Mesendoderm (in vitro differentiated cells): ENCODE data around the gene ARHGAP22.

Experiments used
- DNase-seq: peaks from one replicate; pipeline ENCODE4 v3.0.0; 2013
- H2AK5ac ChIP-seq: 2 replicates; pipeline ENCODE4 v1.6.1; 2013; ENCODE audit warnings: low read length, inconsistent platforms
- H2BK120ac ChIP-seq: 2 replicates; pipeline ENCODE4 v1.6.1; 2013; ENCODE audit warnings: low read depth, mild to moderate bottlenecking, low read length, moderate library complexity, mixed read lengths
- H2BK15ac ChIP-seq: replicated peaks from 2 replicates; pipeline ENCODE4 v1.6.1; 2013; ENCODE audit warnings: low read depth, mild to moderate bottlenecking, moderate library complexity
- H2BK5ac ChIP-seq: 2 replicates; pipeline ENCODE4 v1.6.1; 2013; ENCODE audit warnings: low read length, inconsistent platforms
- H3K18ac ChIP-seq: 2 replicates; pipeline ENCODE4 v1.6.1; 2013; ENCODE audit warnings: mild to moderate bottlenecking, low read length, mixed read lengths
- H3K23ac ChIP-seq: one replicate; pipeline ENCODE4 v1.6.1; 2013; ENCODE audit warnings: low read length
- H3K27ac ChIP-seq: 2 replicates; pipeline ENCODE4 v1.5.1; 2013; ENCODE audit warnings: low read depth, mild to moderate bottlenecking, inconsistent platforms, low read length, moderate library complexity
- H3K27me3 ChIP-seq: 2 replicates; pipeline ENCODE4 v1.6.1; 2013; ENCODE audit warnings: low read length, control low read depth, mild to moderate bottlenecking, inconsistent platforms; ENCODE audit not compliant: insufficient read depth, poor library complexity
- H3K36me3 ChIP-seq: 2 replicates; pipeline ENCODE4 v1.6.1; 2013; ENCODE audit warnings: low read length, inconsistent platforms; ENCODE audit not compliant: control insufficient read depth, insufficient read depth
- H3K4ac ChIP-seq: one replicate; pipeline ENCODE4 v1.6.1; 2013; ENCODE audit warnings: low read depth, mild to moderate bottlenecking, low read length, moderate library complexity
- H3K4me1 ChIP-seq: 2 replicates; pipeline ENCODE4 v1.6.1; 2013; ENCODE audit warnings: low read depth, low read length, inconsistent platforms; ENCODE audit not compliant: control insufficient read depth
- H3K4me2 ChIP-seq: 2 replicates; pipeline ENCODE4 v1.6.1; 2013; ENCODE audit warnings: low read length
- H3K4me3 ChIP-seq: 2 replicates; pipeline ENCODE4 v1.5.1; 2013; ENCODE audit warnings: mild to moderate bottlenecking, low read length
- H3K56ac ChIP-seq: one replicate; pipeline ENCODE4 v1.6.1; 2013; ENCODE audit warnings: low read length
- H3K79me1 ChIP-seq: 2 replicates; pipeline ENCODE4 v1.6.1; 2013; ENCODE audit warnings: low read length, inconsistent platforms
- H3K79me2 ChIP-seq: 2 replicates; pipeline ENCODE4 v1.6.1; 2013; ENCODE audit warnings: mild to moderate bottlenecking, low read length; ENCODE audit not compliant: control insufficient read depth, insufficient read depth
- H3K9ac ChIP-seq: 2 replicates; pipeline ENCODE4 v1.6.1; 2013; ENCODE audit warnings: low read length, inconsistent platforms
- H4K5ac ChIP-seq: one replicate; pipeline ENCODE4 v1.6.1; 2013; ENCODE audit warnings: low read length
- H4K8ac ChIP-seq: one replicate; pipeline ENCODE4 v1.6.1; 2013; ENCODE audit warnings: low read depth, mild to moderate bottlenecking, control low read depth, low read length, moderate library complexity
- WGBS: extraction: QIAGEN DNeasy Blood & Tissue Kit; methylation state at CpG from one replicate; pipeline ENCODE4 v1.1.7; 2013; ENCODE audit warnings: low lambda C conversion rate, missing lambda C conversion rate; ENCODE audit not compliant: insufficient coverage; ENCODE audit errors: extremely low coverage; 5-methylcytosine and 5-hydroxymethylcytosine counted together

The ARHGAP22 gene

DNA sequence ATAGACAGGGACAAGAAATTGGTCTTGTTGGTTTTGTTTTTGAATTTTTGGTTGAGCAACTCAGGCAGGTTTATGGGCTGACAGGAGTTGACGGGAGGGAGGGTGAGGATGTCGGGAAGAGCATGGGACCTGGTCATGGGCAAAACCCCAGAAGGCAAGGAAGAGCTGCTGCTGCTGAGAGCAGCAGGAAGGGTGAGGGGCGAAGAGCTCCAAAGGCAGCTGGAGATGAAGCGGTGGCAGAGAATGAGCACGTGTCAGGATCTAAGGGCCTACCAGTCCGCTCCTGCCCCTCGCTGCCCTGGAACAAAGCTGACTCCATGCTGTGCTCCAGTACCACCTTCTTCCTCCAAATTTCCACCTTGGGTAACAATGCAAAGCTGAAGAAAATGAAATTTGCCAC is 84.3 kb downstream of the ARHGAP22 start:
- H3K4me1 ChIP-seq, result no peaks in the 10 kb centered on the region
- no peak overlapping the region for H3K4ac ChIP-seq
- no peak overlapping the region for H3K18ac ChIP-seq

DNA sequence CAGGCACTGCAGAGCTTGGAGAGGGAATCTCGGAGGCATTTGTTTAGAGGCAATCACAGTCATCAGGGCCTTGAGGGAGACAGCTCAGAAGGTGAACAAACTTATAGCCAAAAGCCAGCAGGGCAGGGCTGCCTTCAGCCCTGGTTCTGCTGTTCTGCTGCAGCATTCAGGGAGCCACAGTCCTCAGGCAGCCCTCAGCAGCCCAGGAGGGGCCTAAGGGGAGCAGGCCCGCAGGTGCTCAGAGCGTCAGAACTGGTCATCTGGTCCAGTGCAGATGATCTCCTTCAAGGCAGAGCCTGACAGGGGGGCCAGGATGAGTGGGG is 84.7 kb downstream of the ARHGAP22 start:
- no peak overlapping the region for H2BK5ac ChIP-seq
- no peaks in the 10 kb centered on the region for H3K79me1 ChIP-seq
- H3K79me2 ChIP-seq, result no peaks in the 10 kb centered on the region
- no peak overlapping the region for H3K56ac ChIP-seq
- H3K4me3 ChIP-seq, result no peak overlapping the region
- no peak overlapping the region for H3K4me2 ChIP-seq
- no peak for DNase-seq
- H2BK120ac ChIP-seq, result no peak overlapping the region
- no peak overlapping the region for H3K4ac ChIP-seq
- no peak overlapping the region for H3K18ac ChIP-seq
- no peaks in the 10 kb centered on the region for H3K4me1 ChIP-seq
- no peak overlapping the region for H3K27ac ChIP-seq
- no peak overlapping the region for H4K5ac ChIP-seq
- no peaks in the 10 kb centered on the region for H3K27me3 ChIP-seq
- H3K36me3 ChIP-seq, result no peaks in the 10 kb centered on the region
- no CpG with 5 or more reads among the region's 3 CpGs for WGBS
- no peak overlapping the region for H3K23ac ChIP-seq
- H4K8ac ChIP-seq, result no peak overlapping the region
- no peak overlapping the region for H2AK5ac ChIP-seq
- H3K9ac ChIP-seq, result no peak overlapping the region
- no peak overlapping the region for H2BK15ac ChIP-seq

More for the DNA sequence above, 84.3 kb downstream of the ARHGAP22 start:
- Histone ChIP-seq H3K56ac (no peak overlapping the region), H2BK120ac (no peak overlapping the region), H2BK5ac (no peak overlapping the region), H3K36me3 (no peaks in the 10 kb centered on the region), H2BK15ac (no peak overlapping the region), H4K8ac (no peak overlapping the region), H3K9ac (no peak overlapping the region), H3K23ac (no peak overlapping the region), H4K5ac (no peak overlapping the region), H3K4me3 (no peak overlapping the region), H2AK5ac (no peak overlapping the region), H3K27me3 (no peaks in the 10 kb centered on the region), H3K79me1 (no peaks in the 10 kb centered on the region), H3K79me2 (no peaks in the 10 kb centered on the region), H3K27ac (no peak overlapping the region), H3K4me2 (no peak overlapping the region)
- WGBS, result no CpG with 5 or more reads among the region's 7 CpGs
- DNase-seq, result no peak

DNA sequence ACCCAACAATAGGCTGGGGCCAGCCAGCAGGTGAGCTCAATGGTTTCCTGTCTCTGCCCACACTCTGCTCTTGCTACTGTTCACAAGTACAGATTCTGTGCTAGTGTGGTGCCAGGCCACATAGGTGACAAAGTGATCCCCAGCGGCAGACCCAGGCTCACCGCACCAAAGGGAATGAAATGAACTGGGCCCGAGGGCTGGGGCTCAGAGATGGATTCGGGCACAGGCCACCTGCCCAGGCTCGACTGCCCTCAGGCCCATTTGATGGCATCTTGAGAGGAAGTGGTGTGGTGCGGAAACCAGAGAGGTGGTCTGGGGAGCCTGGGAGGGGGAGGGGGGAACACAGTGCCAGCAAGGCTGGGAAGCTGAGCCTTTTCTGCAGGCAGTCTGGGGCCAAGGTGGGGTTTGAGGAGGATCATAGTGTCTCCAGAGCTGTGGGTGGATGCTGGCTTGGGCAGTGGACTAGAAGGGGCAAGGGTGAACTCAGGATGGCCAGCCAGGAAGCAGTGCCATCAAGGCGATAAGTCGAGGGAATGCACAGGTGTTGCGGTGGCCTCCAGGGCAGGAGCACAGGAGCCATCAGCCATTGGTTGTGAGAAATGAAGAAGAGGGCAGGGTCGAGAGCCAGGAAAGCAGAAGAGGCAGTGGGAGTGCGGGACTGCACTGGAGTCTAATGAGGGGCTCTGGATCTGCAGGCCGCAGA is 85.2 kb downstream of the ARHGAP22 start:
- no peak overlapping the region for H3K9ac ChIP-seq
- no peaks in the 10 kb centered on the region for H3K27me3 ChIP-seq
- no peak overlapping the region for H4K8ac ChIP-seq
- no peak overlapping the region for H2BK15ac ChIP-seq
- no peak overlapping the region for H4K5ac ChIP-seq
- H3K36me3 ChIP-seq, result no peaks in the 10 kb centered on the region
- no peak overlapping the region for H2AK5ac ChIP-seq
- no peak overlapping the region for H2BK5ac ChIP-seq
- no peaks in the 10 kb centered on the region for H3K79me2 ChIP-seq
- no peak overlapping the region for H2BK120ac ChIP-seq
- H3K27ac ChIP-seq, result no peak overlapping the region
- no CpG with 5 or more reads among the region's 12 CpGs for WGBS
- H3K18ac ChIP-seq, result no peak overlapping the region
- H3K4me3 ChIP-seq, result no peak overlapping the region
- no peaks in the 10 kb centered on the region for H3K4me1 ChIP-seq
- H3K79me1 ChIP-seq, result no peaks in the 10 kb centered on the region
- H3K4me2 ChIP-seq, result no peak overlapping the region
- no peak overlapping the region for H3K56ac ChIP-seq
- no peak for DNase-seq
- H3K23ac ChIP-seq, result no peak overlapping the region
- no peak overlapping the region for H3K4ac ChIP-seq

DNA sequence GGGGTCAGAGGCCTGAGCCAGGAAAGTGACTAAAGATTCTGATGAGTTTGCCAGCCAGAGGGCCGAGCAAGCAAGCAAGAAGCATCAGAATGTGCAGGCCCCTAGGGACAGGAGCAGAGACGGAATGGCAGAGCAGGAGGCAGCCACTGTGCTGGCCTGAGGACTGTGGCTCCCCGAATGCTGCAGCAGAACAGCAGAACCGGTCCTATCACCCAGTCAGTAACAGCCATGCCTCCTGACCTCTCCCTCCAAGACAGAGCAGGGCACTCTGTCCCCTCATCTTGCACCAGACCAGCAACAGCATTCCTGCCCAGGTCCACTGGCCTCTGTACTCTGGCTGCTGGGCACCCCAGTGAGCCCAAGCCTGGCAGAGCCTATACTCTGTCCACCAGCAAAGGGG is 85.9 kb downstream of the ARHGAP22 start:
- no peak overlapping the region for H3K27ac ChIP-seq
- H4K8ac ChIP-seq, result no peak overlapping the region
- H2AK5ac ChIP-seq, result no peak overlapping the region
- H3K56ac ChIP-seq, result no peak overlapping the region
- no peak overlapping the region for H3K4me2 ChIP-seq
- H3K4ac ChIP-seq, result no peak overlapping the region
- no peak for DNase-seq
- H3K36me3 ChIP-seq, result no peaks in the 10 kb centered on the region
- no peak overlapping the region for H3K23ac ChIP-seq
- no peaks in the 10 kb centered on the region for H3K79me2 ChIP-seq
- no CpG with 5 or more reads among the region's 4 CpGs for WGBS
- no peak overlapping the region for H4K5ac ChIP-seq
- H3K18ac ChIP-seq, result no peak overlapping the region
- no peak overlapping the region for H2BK5ac ChIP-seq
- no peaks in the 10 kb centered on the region for H3K27me3 ChIP-seq
- H3K4me3 ChIP-seq, result no peak overlapping the region
- no peaks in the 10 kb centered on the region for H3K4me1 ChIP-seq
- no peak overlapping the region for H2BK120ac ChIP-seq
- no peak overlapping the region for H3K9ac ChIP-seq
- no peaks in the 10 kb centered on the region for H3K79me1 ChIP-seq
- H2BK15ac ChIP-seq, result no peak overlapping the region

DNA sequence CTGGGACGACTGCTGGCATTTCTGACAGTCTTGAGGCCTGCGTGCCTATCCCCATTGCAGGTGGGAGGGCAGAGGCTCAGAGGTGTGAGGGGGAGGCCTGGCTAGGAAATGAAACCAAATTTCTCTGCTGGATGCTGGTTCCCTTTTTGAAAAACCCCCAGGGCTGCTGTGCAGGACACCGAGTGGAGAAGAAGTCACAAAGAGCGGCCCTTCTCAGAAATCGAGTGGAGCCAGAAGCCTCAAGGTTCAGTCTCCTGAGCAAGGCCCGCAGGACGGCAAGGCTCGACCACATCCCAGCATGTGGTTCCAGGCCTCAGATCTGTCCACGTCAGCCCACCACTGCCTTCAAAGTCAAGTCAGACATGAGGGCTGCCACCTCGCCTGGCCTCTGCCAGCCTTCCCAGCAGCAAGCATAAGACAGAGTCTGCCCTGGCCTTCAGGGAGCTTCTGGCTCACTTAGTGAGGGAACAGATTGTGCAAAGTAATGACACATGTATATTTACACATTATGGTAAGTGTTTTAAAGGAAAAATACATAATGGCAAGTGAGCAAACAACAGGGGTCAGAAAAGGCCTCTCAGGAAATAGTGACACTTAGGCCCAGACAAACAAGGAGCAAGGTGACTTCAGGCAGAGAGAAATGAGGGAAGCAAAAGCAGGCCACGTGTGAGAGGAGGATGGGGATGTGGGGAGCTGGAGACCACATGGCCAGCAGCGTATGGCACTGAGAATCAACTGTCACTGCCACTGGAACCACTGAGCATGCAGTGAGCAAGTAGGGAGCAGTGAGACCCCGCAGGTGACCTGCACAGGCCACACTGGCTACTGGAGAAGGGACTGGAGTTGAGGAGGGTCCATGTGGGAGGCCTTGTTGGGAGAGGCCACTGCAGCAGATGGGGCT is 86.7 kb downstream of the ARHGAP22 start:
- H2AK5ac ChIP-seq, result no peak overlapping the region
- no peak overlapping the region for H3K23ac ChIP-seq
- no peaks in the 10 kb centered on the region for H3K36me3 ChIP-seq
- H3K9ac ChIP-seq, result no peak overlapping the region
- no peak overlapping the region for H3K4me3 ChIP-seq
- no peak overlapping the region for H2BK15ac ChIP-seq
- no peak overlapping the region for H3K4ac ChIP-seq
- no peak overlapping the region for H2BK120ac ChIP-seq
- no peak overlapping the region for H4K8ac ChIP-seq
- no peaks in the 10 kb centered on the region for H3K4me1 ChIP-seq
- H3K56ac ChIP-seq, result no peak overlapping the region
- no peak overlapping the region for H3K18ac ChIP-seq
- no peaks in the 10 kb centered on the region for H3K79me2 ChIP-seq
- H3K4me2 ChIP-seq, result no peak overlapping the region
- no CpG with 5 or more reads among the region's 13 CpGs for WGBS
- DNase-seq, result no peak
- no peaks in the 10 kb centered on the region for H3K79me1 ChIP-seq
- no peaks in the 10 kb centered on the region for H3K27me3 ChIP-seq
- no peak overlapping the region for H4K5ac ChIP-seq
- H2BK5ac ChIP-seq, result no peak overlapping the region
- H3K27ac ChIP-seq, result no peak overlapping the region
